ENCODE results near the gene DOLK. TPM values are rescaled to one million over a fixed set of nuclear protein-coding genes. Genes with fewer than 3 reads are reported as not detected.

DOLK gene
- total RNA-seq, 2 experiments from 2014 or later, result 5.7 TPM

GRCh38 chr9:128909859-128910258, 37.5 kb downstream of the DOLK start:
- ATAC-seq (peak; percentile 49), DNase-seq (peak; percentile 45)
- ChIA-PET CTCF (no interaction called here), POLR2A (interaction anchor here (0.7 kb wide), 1 partner anchor 8 kb away, joined by 4 read pairs; no protein-coding TSS in a partner anchor)
- Mint-ChIP-seq H3K9me3 (no peaks in the 10 kb centered on the region), H3K27me3 (no peaks in the 10 kb centered on the region), H3K4me1 (ENCODE audit: low read depth) (peaks cover 67% of the 10 kb centered on the region), H3K27ac (peak overlapping the region; percentile 69), H3K36me3 (ENCODE audit: low read depth) (peaks cover 37% of the 10 kb centered on the region), H3K4me3 (no peak overlapping the region)
- intact Hi-C loops (cut with micrococcal nuclease), result no loop called here
- TF ChIP-seq CTCF (IDR thresholded peaks at IDR 0.05), result no peak

- ATAC-seq (no peak), DNase-seq (no peak)
- no peak for TF ChIP-seq CTCF (IDR thresholded peaks at IDR 0.05)
- H3K36me3 Mint-ChIP-seq (ENCODE audit: low read depth), result peaks cover 37% of the 10 kb centered on the region
- H3K4me1 Mint-ChIP-seq (ENCODE audit: low read depth), result peaks cover 59% of the 10 kb centered on the region
- intact Hi-C loops (cut with micrococcal nuclease), result no loop called here
- H3K4me3 Mint-ChIP-seq, result no peak overlapping the region
- ChIA-PET POLR2A (interaction anchor here (0.9 kb wide), 1 partner anchor 26 kb away, joined by 4 read pairs; the partner anchor contains the start of genes KYAT1 and LRRC8A), CTCF (interaction anchor here (1.0 to 2.0 kb wide), 2 partner anchors 10 to 20 kb away, joined by 3 to 9 read pairs; no protein-coding TSS in a partner anchor)
- no peak overlapping the region for H3K27ac Mint-ChIP-seq
- H3K9me3 Mint-ChIP-seq, result no peaks in the 10 kb centered on the region
- H3K27me3 Mint-ChIP-seq, result no peaks in the 10 kb centered on the region
These were observed 39.0 kb downstream of the DOLK start for GRCh38 chr9:128908372-128908771.

- ChIA-PET POLR2A (interaction anchor here (1.2 kb wide), 2 partner anchors 20 to 76 kb away, joined by 3 read pairs; no protein-coding TSS in a partner anchor), CTCF (no interaction called here)
- Mint-ChIP-seq H3K4me3 (no peak overlapping the region), H3K4me1 (ENCODE audit: low read depth) (peaks cover 58% of the 10 kb centered on the region), H3K27me3 (no peaks in the 10 kb centered on the region), H3K36me3 (ENCODE audit: low read depth) (peaks cover 28% of the 10 kb centered on the region), H3K27ac (peak overlapping the region; percentile 3), H3K9me3 (no peaks in the 10 kb centered on the region)
- no peak for DNase-seq
- no peak for ATAC-seq
- intact Hi-C loops (cut with micrococcal nuclease), result no loop called here
- no peak for TF ChIP-seq CTCF (IDR thresholded peaks at IDR 0.05)
These were observed 40.7 kb downstream of the DOLK start for GRCh38 chr9:128906741-128907140.

- H3K4me3 Mint-ChIP-seq, result no peak overlapping the region
- peak overlapping the region; percentile 8 for H3K27ac Mint-ChIP-seq
- ATAC-seq, result no peak
- H3K36me3 Mint-ChIP-seq (ENCODE audit: low read depth), result peaks cover 28% of the 10 kb centered on the region
- H3K4me1 Mint-ChIP-seq (ENCODE audit: low read depth), result peaks cover 59% of the 10 kb centered on the region
- no peak for TF ChIP-seq CTCF (IDR thresholded peaks at IDR 0.05)
- CTCF ChIA-PET, result interaction anchor here (0.6 kb wide), 1 partner anchor 25 kb away, joined by 3 read pairs; the partner anchor contains the start of gene KYAT1
- DNase-seq, result no peak
- intact Hi-C loops (cut with micrococcal nuclease), result no loop called here
- no peaks in the 10 kb centered on the region for H3K27me3 Mint-ChIP-seq
- POLR2A ChIA-PET, result interaction anchor here (0.7 to 1.2 kb wide), 3 partner anchors 13 to 118 kb away, joined by 3 read pairs; no protein-coding TSS in a partner anchor
- no peaks in the 10 kb centered on the region for H3K9me3 Mint-ChIP-seq
These were observed 41.4 kb downstream of the DOLK start for GRCh38 chr9:128905964-128906363.

- Mint-ChIP-seq H3K9me3 (no peaks in the 10 kb centered on the region), H3K36me3 (ENCODE audit: low read depth) (peaks cover 18% of the 10 kb centered on the region), H3K27ac (peak overlapping the region; percentile 61), H3K27me3 (no peaks in the 10 kb centered on the region), H3K4me1 (ENCODE audit: low read depth) (peaks cover 58% of the 10 kb centered on the region), H3K4me3 (no peak overlapping the region)
- DNase-seq (no peak), ATAC-seq (no peak)
- ChIA-PET CTCF (interaction anchor here (1.0 kb wide), 1 partner anchor 24 kb away, joined by 3 read pairs; no protein-coding TSS in a partner anchor), POLR2A (interaction anchor here (0.6 kb wide), 1 partner anchor 247 kb away, joined by 3 read pairs; the partner anchor contains the start of gene DYNC2I2)
- no peak for TF ChIP-seq CTCF (IDR thresholded peaks at IDR 0.05)
- intact Hi-C loops (cut with micrococcal nuclease), result no loop called here
These were observed 43.4 kb downstream of the DOLK start for GRCh38 chr9:128903871-128904620.

Data from activated CD8-positive, alpha-beta T cell treated with anti-CD3 and anti-CD28 coated beads for 36 hours (primary cell).